SK-N-SH treated with all-trans-retinoic acid at 6 μM for 48 hours (cell line): ENCODE results near the gene VPS39.
"Not testable (repeated sequence)": the region's sequence is repeated elsewhere in the genome, so short reads cannot be mapped to it uniquely, and the experiment has no call there.

ENCODE experiments used
- ATAC-seq: fragments of 200-7000 bp; cut with Tn5 transposase; 3 replicates; pipeline ENCODE4 v1.9.1; 2020; ENCODE audit warnings: mild to moderate bottlenecking, moderate library complexity
- ARNTL ChIP-seq: fragments of 450-650 bp; formaldehyde crosslinking; IDR thresholded peaks from 2 replicates; pipeline ENCODE4 v1.5.0; 2020; ENCODE audit warnings: low read depth, mild to moderate bottlenecking, moderate library complexity, borderline replicate concordance
- BACH2 ChIP-seq: fragments of 250-450 bp; sonication (Bioruptor Pico); IDR thresholded peaks from 2 replicates; pipeline ENCODE4 v1.9.0; 2021; ENCODE audit warnings: mild to moderate bottlenecking, borderline replicate concordance
- CSDC2 ChIP-seq: fragments of 250-450 bp; sonication (Bioruptor Pico); IDR thresholded peaks from 2 replicates; pipeline ENCODE4 v1.5.0; 2020; ENCODE audit warnings: mild to moderate bottlenecking, moderate library complexity
- ESRRG ChIP-seq: fragments of 250-450 bp; sonication (Bioruptor Pico); IDR thresholded peaks from 2 replicates; pipeline ENCODE4 v1.6.1; 2021; ENCODE audit warnings: mild to moderate bottlenecking
- GLIS3 ChIP-seq: fragments of 250-450 bp; sonication (Bioruptor Pico); IDR thresholded peaks from 2 replicates; pipeline ENCODE4 v1.5.0; 2020; ENCODE audit warnings: mild to moderate bottlenecking, moderate library complexity
- ISL1 ChIP-seq: fragments of 250-450 bp; sonication (Bioruptor Pico); IDR thresholded peaks from 2 replicates; pipeline ENCODE4 v2.1.2; 2022; ENCODE audit warnings: mild to moderate bottlenecking, moderate library complexity
- OSR1 ChIP-seq: fragments of 250-450 bp; sonication (Bioruptor Pico); IDR thresholded peaks from 2 replicates; pipeline ENCODE4 v1.8.0; 2022; ENCODE audit warnings: moderate library complexity, mild to moderate bottlenecking, inconsistent platforms
- PPARA ChIP-seq: fragments of 250-450 bp; sonication (Bioruptor Pico); IDR thresholded peaks from 2 replicates; pipeline ENCODE4 v1.5.0; 2020; ENCODE audit warnings: mild to moderate bottlenecking, borderline replicate concordance
- RARB ChIP-seq: fragments of 250-450 bp; sonication (Bioruptor Pico); IDR thresholded peaks from 2 replicates; pipeline ENCODE4 v1.8.0; 2021; ENCODE audit warnings: mild to moderate bottlenecking, moderate library complexity
- SNAI2 ChIP-seq: fragments of 250-450 bp; sonication (Bioruptor Pico); IDR thresholded peaks from 2 replicates; pipeline ENCODE4 v1.5.0; 2020; ENCODE audit warnings: mild to moderate bottlenecking, moderate library complexity
- TOX ChIP-seq: fragments of 250-450 bp; sonication (Bioruptor Pico); IDR thresholded peaks from 2 replicates; pipeline ENCODE4 v1.8.0; 2021; ENCODE audit warnings: mild to moderate bottlenecking, moderate library complexity, borderline replicate concordance
- ZFP3 ChIP-seq: fragments of 250-450 bp; sonication (Bioruptor Pico); IDR thresholded peaks from 2 replicates; pipeline ENCODE4 v1.5.0; 2020; ENCODE audit warnings: mild to moderate bottlenecking, moderate library complexity
- ZFP30 ChIP-seq: fragments of 450-650 bp; formaldehyde crosslinking; IDR thresholded peaks from 2 replicates; pipeline ENCODE4 v1.5.0; 2022; ENCODE audit warnings: mild to moderate bottlenecking, moderate library complexity
- ZNF70 ChIP-seq: fragments of 450-650 bp; formaldehyde crosslinking; IDR thresholded peaks from 2 replicates; pipeline ENCODE4 v1.5.0; 2020; ENCODE audit warnings: mild to moderate bottlenecking, moderate library complexity
- ZNF8 ChIP-seq: fragments of 450-650 bp; formaldehyde crosslinking; IDR thresholded peaks from 2 replicates; pipeline ENCODE4 v1.5.0; 2020; ENCODE audit warnings: mild to moderate bottlenecking, moderate library complexity
- TF ChIP-seq, protein P1 (sequence below): fragments of 250-450 bp; sonication (Bioruptor Pico); IDR thresholded peaks from 2 replicates; pipeline ENCODE4 v1.5.1; 2020; ENCODE audit warnings: low read depth, mild to moderate bottlenecking, moderate library complexity
- TF ChIP-seq, protein P2 (sequence below): fragments of 250-450 bp; sonication (Bioruptor Pico); IDR thresholded peaks from 2 replicates; pipeline ENCODE4 v1.8.0; 2021; ENCODE audit warnings: low read depth, mild to moderate bottlenecking, moderate library complexity, borderline replicate concordance
- TF ChIP-seq, protein P3 (sequence below): fragments of 250-450 bp; sonication (Bioruptor Pico); IDR thresholded peaks from 2 replicates; pipeline ENCODE4 v1.8.0; 2020; ENCODE audit warnings: mild to moderate bottlenecking, moderate library complexity, borderline replicate concordance
- TF ChIP-seq, protein P4 (sequence below): fragments of 250-450 bp; sonication (Bioruptor Pico); IDR thresholded peaks from 2 replicates; pipeline ENCODE4 v1.5.0; 2020; ENCODE audit warnings: mild to moderate bottlenecking, moderate library complexity
- TF ChIP-seq, protein P5 (sequence below): fragments of 250-450 bp; sonication (Bioruptor Pico); IDR thresholded peaks from 2 replicates; pipeline ENCODE4 v1.5.1; 2021; ENCODE audit warnings: mild to moderate bottlenecking, moderate library complexity

VPS39 gene

DNA sequence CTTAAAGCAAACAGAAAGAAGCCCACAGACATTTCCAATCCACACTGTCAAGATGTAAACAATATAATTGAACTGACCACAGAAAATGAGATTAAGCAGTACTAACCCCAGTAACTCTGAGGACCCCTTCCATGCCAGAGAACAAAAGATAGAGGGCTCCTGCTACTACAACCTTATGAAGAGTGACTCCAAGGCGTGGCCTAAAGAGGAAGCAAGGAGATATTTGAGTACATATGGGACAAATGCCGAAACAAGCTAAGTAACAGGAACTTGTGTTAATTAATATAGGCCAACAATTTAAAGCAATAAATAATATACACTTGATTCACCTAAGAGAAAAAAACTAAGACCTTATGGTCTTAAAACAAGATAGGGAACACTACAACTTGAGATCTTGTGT is 25.0 kb upstream of the VPS39 start:
- TF ChIP-seq PPARA (CRISPR knock-in tag) (no peak), GLIS3 (no peak), ESRRG (CRISPR knock-in tag) (no peak), RARB (no peak), OSR1 (no peak), CSDC2 (CRISPR knock-in tag) (no peak), TOX (CRISPR knock-in tag) (no peak)
- TF ChIP-seq, protein P1, sequence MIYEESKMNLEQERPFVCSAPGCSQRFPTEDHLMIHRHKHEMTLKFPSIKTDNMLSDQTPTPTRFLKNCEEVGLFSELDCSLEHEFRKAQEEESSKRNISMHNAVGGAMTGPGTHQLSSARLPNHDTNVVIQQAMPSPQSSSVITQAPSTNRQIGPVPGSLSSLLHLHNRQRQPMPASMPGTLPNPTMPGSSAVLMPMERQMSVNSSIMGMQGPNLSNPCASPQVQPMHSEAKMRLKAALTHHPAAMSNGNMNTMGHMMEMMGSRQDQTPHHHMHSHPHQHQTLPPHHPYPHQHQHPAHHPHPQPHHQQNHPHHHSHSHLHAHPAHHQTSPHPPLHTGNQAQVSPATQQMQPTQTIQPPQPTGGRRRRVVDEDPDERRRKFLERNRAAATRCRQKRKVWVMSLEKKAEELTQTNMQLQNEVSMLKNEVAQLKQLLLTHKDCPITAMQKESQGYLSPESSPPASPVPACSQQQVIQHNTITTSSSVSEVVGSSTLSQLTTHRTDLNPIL (CRISPR knock-in tag) = no peak
- no peak for ATAC-seq

DNA sequence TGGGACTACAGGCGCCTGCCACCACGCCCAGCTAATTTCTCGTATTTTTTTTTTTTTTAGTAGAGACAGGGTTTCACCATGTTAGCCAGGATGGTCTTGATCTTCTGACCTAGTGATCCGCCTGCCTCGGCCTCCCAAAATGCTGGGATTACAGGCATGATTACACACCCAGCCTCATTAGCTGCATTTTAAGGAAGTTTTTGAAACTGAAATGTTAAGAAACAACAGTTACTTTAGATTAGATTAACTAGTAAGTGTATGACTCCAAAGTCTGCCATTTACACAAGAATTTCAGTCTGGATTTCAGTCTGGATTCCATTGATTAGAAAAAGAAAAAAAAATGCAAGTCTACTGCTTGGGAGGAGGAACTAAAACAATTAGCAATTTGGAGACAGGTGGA is 24.5 kb upstream of the VPS39 start:
- TF ChIP-seq, protein P1 (CRISPR knock-in tag) = no peak
- TF ChIP-seq ZNF70 (CRISPR knock-in tag) (no peak), ARNTL (CRISPR knock-in tag) (no peak), ZNF8 (CRISPR knock-in tag) (no peak), ZFP30 (CRISPR knock-in tag) (no peak), BACH2 (no peak), ZFP3 (no peak), CSDC2 (CRISPR knock-in tag) (no peak), RARB (no peak), PPARA (CRISPR knock-in tag) (no peak), TOX (CRISPR knock-in tag) (no peak), OSR1 (no peak), SNAI2 (CRISPR knock-in tag) (no peak), ISL1 (no peak)
- TF ChIP-seq, protein P2, sequence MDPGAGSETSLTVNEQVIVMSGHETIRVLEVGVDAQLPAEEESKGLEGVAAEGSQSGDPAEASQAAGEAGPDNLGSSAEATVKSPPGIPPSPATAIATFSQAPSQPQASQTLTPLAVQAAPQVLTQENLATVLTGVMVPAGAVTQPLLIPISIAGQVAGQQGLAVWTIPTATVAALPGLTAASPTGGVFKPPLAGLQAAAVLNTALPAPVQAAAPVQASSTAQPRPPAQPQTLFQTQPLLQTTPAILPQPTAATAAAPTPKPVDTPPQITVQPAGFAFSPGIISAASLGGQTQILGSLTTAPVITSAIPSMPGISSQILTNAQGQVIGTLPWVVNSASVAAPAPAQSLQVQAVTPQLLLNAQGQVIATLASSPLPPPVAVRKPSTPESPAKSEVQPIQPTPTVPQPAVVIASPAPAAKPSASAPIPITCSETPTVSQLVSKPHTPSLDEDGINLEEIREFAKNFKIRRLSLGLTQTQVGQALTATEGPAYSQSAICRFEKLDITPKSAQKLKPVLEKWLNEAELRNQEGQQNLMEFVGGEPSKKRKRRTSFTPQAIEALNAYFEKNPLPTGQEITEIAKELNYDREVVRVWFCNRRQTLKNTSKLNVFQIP (CRISPR knock-in tag) = no peak
- no peak for ATAC-seq

DNA sequence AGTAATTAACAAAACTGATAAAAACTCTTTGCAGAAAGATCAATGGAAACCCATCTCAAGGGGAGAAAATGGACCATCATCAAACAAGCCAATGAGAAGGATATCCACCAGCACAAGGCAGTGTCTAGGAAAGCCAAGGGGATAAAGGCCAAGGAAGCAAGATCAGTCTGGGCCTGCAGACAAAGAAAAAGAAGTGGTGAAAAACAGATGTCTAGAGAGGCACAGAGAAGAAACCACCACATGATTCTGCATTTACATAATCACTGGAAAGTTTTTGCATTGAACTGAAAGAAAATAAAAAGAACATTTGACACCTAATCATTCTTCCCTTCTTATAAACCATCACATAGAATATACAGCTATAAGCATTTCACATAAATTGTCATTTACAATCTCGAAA is 23.0 kb upstream of the VPS39 start:
- no peak for ATAC-seq
- no peak for TF ChIP-seq RARB
- TF ChIP-seq, protein P2 (CRISPR knock-in tag) = no peak
- no peak for TF ChIP-seq ESRRG (CRISPR knock-in tag)
- TF ChIP-seq GLIS3 = no peak
- TF ChIP-seq OSR1 = no peak
- no peak for TF ChIP-seq ZFP30 (CRISPR knock-in tag)
- TF ChIP-seq ARNTL (CRISPR knock-in tag) = no peak
- TF ChIP-seq, protein P3, sequence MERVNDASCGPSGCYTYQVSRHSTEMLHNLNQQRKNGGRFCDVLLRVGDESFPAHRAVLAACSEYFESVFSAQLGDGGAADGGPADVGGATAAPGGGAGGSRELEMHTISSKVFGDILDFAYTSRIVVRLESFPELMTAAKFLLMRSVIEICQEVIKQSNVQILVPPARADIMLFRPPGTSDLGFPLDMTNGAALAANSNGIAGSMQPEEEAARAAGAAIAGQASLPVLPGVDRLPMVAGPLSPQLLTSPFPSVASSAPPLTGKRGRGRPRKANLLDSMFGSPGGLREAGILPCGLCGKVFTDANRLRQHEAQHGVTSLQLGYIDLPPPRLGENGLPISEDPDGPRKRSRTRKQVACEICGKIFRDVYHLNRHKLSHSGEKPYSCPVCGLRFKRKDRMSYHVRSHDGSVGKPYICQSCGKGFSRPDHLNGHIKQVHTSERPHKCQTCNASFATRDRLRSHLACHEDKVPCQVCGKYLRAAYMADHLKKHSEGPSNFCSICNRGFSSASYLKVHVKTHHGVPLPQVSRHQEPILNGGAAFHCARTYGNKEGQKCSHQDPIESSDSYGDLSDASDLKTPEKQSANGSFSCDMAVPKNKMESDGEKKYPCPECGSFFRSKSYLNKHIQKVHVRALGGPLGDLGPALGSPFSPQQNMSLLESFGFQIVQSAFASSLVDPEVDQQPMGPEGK (CRISPR knock-in tag) = no peak
- no peak for TF ChIP-seq SNAI2 (CRISPR knock-in tag)
- TF ChIP-seq, protein P4, sequence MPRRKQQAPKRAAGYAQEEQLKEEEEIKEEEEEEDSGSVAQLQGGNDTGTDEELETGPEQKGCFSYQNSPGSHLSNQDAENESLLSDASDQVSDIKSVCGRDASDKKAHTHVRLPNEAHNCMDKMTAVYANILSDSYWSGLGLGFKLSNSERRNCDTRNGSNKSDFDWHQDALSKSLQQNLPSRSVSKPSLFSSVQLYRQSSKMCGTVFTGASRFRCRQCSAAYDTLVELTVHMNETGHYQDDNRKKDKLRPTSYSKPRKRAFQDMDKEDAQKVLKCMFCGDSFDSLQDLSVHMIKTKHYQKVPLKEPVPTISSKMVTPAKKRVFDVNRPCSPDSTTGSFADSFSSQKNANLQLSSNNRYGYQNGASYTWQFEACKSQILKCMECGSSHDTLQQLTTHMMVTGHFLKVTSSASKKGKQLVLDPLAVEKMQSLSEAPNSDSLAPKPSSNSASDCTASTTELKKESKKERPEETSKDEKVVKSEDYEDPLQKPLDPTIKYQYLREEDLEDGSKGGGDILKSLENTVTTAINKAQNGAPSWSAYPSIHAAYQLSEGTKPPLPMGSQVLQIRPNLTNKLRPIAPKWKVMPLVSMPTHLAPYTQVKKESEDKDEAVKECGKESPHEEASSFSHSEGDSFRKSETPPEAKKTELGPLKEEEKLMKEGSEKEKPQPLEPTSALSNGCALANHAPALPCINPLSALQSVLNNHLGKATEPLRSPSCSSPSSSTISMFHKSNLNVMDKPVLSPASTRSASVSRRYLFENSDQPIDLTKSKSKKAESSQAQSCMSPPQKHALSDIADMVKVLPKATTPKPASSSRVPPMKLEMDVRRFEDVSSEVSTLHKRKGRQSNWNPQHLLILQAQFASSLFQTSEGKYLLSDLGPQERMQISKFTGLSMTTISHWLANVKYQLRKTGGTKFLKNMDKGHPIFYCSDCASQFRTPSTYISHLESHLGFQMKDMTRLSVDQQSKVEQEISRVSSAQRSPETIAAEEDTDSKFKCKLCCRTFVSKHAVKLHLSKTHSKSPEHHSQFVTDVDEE (CRISPR knock-in tag) = no peak
- no peak for TF ChIP-seq TOX (CRISPR knock-in tag)
- TF ChIP-seq, protein P5, sequence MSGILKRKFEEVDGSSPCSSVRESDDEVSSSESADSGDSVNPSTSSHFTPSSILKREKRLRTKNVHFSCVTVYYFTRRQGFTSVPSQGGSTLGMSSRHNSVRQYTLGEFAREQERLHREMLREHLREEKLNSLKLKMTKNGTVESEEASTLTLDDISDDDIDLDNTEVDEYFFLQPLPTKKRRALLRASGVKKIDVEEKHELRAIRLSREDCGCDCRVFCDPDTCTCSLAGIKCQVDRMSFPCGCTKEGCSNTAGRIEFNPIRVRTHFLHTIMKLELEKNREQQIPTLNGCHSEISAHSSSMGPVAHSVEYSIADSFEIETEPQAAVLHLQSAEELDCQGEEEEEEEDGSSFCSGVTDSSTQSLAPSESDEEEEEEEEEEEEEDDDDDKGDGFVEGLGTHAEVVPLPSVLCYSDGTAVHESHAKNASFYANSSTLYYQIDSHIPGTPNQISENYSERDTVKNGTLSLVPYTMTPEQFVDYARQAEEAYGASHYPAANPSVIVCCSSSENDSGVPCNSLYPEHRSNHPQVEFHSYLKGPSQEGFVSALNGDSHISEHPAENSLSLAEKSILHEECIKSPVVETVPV (CRISPR knock-in tag) = no peak

DNA sequence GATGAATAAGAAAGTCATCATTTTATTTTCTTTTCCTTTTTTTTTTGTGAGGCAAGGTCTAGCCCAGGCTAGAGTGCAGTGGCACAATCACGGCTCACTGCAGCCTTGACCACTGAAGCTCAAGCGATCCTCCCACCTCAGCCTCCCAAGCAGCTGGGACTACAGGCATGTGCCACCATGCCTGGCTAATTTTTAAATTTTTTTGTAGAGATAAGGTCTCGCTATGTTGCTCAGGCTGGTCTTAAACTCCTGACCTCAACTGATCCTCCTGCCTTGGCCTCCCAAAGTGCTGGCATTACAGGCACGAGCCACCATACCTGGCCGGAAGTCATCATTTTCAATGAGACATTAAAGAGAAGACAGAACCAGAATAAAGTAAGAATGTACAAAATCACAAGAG is 20.9 kb upstream of the VPS39 start:
- not testable (repeated sequence) for ATAC-seq
